Fibroblast of skin of scalp (primary cell): ENCODE data around the gene SMIM28. TPM values are rescaled to one million over a fixed set of nuclear protein-coding genes. Genes with fewer than 3 reads are reported as not detected.
"Not testable (repeated sequence)": the region's sequence is repeated elsewhere in the genome, so short reads cannot be mapped to it uniquely, and the experiment has no call there.

ENCODE experiments used
- DNase-seq: peaks from one replicate; pipeline ENCODE4 v3.0.0-alpha.2; 2013
- polyA plus RNA-seq, 2 experiments: library from polyadenylated mRNA; unstranded; fragments of 120-200 nt; gene quantifications; one replicate each; pipeline ENCODE4 v1.2.1, GENCODE V29; 2013; ENCODE audit not compliant: insufficient read length in 2 of 2

The SMIM28 gene
- polyA plus RNA-seq (2013, experiment 1 of 2; ENCODE audit: insufficient read length), result not detected
- not detected for polyA plus RNA-seq (2013, experiment 2 of 2; ENCODE audit: insufficient read length)

DNA sequence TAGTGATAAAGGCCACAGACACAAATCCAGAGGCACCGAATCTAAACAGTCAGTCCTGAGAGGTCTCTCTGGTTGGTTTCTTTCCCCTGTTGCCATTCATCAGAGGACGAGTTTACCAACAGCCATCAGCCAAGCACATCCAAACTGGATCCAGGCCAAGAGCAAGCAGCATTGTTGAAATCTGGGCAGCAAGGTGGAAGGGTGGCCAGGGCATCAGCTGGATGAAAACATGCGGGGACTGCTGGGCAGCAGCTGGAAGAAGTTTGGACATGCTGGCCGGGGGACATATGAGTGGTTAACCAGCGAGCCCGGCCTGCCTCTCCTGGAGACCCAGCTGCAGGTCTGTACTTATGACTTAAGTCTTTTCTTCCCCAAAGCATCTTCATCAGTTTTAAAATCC, at the start of gene SMIM28:
Gene SMIM28 (plus strand): TSS at position 62 of the 400 bp plus-strand sequence. CDS start 168 bp downstream, at position 230.
- DNase-seq, result no peak

DNA sequence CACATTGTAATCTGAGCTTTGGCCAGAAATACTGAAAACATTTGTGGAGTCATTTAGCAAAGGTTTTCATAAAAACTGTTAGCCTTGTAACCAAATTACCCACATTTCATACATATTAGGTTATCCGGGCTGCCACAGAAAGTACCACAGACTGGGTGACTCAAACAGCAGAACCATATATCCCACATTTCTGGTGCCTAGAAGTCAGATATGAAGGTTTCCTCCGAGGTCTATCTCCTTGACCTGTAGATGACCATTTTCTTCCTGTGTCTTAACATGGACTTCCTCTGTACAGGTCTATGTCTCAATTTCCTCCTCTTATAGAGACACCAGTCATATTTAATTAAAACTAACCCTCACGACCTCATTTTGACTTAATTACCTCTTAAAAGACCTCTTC, 49.5 kb upstream of the SMIM28 start:
- DNase-seq, result no peak

DNA sequence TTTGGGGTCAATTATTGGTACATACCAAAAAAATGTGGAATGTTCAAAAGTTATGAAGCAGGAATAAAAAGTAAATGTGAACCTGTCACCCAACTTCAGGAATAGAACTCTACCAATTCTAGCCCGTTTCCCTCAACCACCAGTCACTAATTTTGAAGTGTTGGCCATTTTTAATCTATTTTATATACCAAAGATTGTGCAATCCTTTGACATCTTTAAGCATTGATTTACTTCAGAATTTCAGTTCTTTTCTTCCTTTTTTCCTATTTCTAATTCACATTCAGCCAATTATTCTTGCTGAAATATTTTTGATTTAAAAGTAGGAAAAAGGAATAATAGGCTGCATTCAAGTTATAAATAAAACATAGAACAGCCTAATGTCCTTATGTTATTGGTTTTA, 46.9 kb upstream of the SMIM28 start:
- DNase-seq, result no peak

DNA sequence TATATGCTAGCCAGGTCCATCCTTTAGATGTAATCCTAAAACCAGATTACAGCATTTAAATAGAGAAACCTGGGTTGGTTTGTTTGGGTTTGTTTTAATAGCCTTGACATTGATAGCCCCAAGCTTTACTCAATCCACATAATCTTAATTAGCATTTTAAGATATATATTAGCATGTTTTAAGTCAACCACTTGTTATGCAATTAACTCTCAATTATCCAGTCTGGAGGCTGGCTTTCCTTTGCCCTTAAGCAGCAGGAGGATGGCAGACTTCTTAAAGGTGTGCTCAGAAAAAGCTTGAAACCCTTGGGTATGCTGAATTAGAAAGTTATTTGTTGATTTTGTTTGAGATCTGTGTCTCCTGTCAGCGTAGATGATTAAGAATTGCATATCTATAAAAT, 46.3 kb upstream of the SMIM28 start:
- no peak for DNase-seq

- DNase-seq, result no peak
Observed at GRCh38 chr6:138331984-138332383, 45.7 kb upstream of the SMIM28 start.

DNA sequence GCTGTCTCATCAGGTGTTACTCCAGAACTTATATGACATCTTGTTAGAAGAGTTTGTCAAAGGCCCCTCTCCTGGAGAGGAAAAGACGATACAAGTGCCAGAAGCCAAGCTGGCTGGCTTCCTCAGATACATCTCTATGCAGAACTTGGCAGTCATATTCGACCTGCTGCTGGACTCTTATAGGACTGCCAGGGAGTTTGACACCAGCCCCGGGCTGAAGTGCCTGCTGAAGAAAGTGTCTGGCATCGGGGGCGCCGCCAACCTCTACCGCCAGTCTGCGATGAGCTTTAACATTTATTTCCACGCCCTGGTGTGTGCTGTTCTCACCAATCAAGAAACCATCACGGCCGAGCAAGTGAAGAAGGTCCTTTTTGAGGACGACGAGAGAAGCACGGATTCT, 43.7 kb upstream of the SMIM28 start:
- no peak for DNase-seq

DNA sequence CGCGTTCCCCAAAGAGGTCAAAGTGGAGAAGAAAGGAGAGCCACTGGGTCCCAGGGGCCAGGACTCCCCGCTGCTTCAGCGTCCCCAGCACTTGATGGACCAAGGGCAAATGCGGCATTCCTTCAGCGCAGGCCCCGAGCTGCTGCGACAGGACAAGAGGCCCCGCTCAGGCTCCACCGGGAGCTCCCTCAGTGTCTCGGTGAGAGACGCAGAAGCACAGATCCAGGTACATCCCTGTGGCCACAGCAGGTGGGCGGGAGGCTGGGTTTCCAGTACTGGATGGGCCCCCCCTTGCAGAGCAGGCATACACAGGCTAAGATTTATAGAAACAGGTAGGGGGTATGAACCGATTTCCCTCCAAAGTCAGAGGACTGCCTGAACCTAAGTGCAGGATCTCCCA, 42.7 kb upstream of the SMIM28 start:
- DNase-seq, result no peak

DNA sequence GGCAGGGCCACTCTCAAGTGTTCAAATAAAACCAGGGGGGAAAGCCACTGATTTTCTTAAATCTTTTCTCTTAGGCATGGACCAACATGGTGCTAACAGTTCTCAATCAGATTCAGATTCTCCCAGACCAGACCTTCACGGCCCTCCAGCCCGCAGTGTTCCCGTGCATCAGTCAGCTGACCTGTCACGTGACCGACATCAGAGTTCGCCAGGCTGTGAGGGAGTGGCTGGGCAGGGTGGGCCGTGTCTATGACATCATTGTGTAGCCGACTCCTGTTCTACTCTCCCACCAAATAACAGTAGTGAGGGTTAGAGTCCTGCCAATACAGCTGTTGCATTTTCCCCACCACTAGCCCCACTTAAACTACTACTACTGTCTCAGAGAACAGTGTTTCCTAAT, 41.5 kb upstream of the SMIM28 start:
- DNase-seq, result no peak

DNA sequence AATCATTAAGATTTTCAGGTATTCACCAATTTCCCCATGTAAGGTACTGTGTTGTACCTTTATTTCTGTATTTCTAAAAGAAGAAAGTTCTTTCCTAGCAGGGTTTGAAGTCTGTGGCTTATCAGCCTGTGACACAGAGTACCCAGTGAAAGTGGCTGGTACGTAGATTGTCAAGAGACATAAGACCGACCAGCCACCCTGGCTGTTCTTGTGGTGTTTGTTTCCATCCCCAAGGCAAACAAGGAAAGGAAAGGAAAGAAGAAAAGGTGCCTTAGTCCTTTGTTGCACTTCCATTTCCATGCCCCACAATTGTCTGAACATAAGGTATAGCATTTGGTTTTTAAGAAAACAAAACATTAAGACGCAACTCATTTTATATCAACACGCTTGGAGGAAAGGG, 40.6 kb upstream of the SMIM28 start:
- DNase-seq, result no peak

DNA sequence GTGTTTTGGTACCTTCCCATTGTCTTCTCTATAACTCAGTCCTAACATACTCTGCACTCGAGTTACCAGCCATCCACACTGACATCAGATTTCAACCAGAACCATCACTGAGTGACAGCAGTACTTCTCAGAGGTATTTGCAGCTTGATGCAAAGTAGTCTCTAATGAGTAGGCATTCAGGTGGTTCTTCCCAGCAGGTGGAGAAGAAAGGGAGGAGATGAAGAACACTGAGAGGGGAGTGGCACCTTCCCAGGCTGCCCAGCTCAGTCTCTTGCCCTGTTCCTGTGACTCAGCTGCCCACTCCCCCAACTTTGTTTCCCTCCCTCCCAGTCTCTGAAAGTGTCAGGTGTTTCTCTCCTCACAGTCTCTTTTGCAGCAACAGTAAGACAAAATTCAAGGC, 38.7 kb upstream of the SMIM28 start:
- DNase-seq, result no peak

- no peak for DNase-seq
Observed at GRCh38 chr6:138341176-138341575, 36.5 kb upstream of the SMIM28 start.

DNA sequence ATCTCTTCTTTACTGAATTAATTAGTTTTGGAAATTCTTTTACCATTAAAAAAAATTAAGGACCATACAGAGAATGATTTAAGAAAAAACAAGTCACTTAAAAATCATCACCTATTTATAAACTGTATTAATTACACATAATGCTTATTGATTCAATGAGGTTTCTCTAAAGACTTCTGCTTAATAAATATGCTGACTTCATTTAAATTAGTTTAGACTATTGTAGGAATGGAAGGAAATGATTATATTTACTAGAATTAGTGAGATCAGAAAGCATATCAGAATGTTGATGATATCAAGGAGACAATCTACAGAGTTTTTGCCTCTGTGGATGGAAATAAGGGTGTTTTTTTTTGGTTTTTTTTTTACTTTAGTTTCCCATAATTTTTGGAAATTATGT, 34.6 kb upstream of the SMIM28 start:
- no peak for DNase-seq

- no peak for DNase-seq
Observed at GRCh38 chr6:138345565-138346285, 32.0 kb upstream of the SMIM28 start.

DNA sequence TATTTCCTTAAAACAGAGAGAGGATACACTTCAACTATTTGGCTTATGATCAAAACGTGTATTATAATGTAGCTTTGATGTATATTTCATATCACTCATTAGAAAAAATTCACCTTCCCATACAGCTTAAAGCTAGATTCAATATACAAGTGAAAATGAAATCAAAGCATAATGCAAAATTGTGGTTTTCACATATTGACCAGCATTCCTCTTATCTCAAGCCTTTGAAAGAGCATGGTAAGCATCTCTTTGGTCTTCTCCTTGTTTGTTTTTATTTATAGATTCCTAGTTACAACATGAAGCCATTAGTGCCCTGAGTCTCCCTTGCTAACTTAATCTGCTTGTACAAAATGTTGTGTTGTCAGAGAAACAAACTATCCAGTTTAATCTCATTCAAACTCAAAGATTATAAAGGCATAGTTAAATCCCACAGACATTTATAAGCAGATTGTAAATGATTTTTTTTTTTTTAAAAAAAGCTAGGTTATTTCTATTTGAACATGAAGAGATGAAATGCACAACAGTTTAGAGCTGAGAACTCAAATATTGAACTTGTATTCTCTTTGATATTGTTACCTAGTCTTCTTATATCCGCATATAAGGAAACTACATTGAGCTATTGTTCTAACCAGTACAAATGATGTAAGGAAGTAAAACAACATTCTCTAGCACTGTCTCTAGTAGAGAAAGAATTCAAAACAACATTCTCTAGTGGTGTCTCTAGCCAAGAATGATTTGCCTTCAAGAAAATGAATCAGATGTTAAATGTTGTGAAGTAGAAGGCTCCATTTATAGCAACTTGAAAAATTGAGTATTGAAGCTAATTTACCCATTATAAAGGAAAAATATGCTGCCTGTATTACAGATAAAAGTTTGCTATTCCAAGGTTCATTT, 31.2 kb upstream of the SMIM28 start:
- DNase-seq, result peak; percentile 70

GRCh38 chr6:138347864-138348263, 29.8 kb upstream of the SMIM28 start:
- DNase-seq, result no peak

GRCh38 chr6:138349891-138350290, 27.8 kb upstream of the SMIM28 start:
- DNase-seq, result peak; percentile 59

- no peak for DNase-seq
Observed at GRCh38 chr6:138357928-138358327, 19.8 kb upstream of the SMIM28 start.

DNA sequence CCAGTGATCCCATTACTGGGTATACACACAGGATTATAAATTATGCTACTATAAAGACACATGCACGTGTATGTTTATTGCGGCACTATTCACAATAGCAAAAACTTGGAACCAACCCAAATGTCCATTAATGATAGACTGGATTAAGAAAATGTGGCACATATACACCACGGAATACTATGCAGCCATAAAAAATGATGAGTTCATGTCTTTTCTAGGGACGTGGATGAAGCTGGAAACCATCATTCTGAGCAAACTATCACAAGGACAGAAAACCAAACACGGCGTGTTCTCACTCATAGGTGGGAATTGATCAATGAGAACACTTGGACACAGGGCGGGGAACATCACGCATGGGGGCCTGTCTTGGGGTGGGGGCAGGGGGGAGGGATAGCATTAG, 9.0 kb upstream of the SMIM28 start:
- DNase-seq, result not testable (repeated sequence)

- no peak for DNase-seq
Observed at GRCh38 chr6:138370631-138371451, 6.9 kb upstream of the SMIM28 start.

DNA sequence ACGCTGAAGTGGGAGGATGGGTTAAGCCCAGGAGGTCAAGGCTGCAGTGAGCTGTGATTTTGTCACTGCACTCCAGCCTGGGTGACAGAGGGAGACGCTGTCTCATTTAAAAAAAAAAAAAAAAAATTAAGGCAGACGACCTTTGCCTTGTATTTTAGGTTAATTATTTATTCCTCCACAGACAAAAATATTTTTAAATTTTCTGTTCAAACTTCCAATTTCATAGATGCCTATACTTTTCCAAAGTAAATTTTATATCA, 6.3 kb upstream of the SMIM28 start:
- DNase-seq, result no peak

DNA sequence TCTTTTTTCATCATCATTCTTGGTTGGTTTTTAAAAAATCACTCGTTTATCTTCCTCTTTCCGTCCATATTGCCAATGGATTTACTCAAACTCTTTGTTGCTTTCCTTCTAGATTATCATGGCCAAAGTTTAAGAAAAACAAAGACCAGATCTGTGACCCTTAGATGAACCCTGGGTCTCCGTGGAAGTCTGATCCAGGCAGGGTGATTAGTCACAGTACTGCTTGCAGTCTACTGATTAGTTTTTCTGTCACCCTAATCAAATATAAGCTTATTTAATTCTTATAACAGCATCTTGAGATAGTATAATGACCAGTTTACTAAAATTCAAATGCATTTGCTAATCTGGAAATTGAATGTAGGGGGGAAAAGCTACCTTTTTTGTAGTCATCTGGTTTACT, 6.0 kb upstream of the SMIM28 start:
- no peak for DNase-seq

- DNase-seq, result no peak
Observed at GRCh38 chr6:138372711-138373463, 4.8 kb upstream of the SMIM28 start.
